ENCODE results near the gene CDC6. TPM values are rescaled to one million over a fixed set of nuclear protein-coding genes. Genes with fewer than 3 reads are reported as not detected.

CDC6 gene
- total and polyA plus RNA-seq, 11 donors = 0.07 to 9.8 (median 0.69) TPM

DNA sequence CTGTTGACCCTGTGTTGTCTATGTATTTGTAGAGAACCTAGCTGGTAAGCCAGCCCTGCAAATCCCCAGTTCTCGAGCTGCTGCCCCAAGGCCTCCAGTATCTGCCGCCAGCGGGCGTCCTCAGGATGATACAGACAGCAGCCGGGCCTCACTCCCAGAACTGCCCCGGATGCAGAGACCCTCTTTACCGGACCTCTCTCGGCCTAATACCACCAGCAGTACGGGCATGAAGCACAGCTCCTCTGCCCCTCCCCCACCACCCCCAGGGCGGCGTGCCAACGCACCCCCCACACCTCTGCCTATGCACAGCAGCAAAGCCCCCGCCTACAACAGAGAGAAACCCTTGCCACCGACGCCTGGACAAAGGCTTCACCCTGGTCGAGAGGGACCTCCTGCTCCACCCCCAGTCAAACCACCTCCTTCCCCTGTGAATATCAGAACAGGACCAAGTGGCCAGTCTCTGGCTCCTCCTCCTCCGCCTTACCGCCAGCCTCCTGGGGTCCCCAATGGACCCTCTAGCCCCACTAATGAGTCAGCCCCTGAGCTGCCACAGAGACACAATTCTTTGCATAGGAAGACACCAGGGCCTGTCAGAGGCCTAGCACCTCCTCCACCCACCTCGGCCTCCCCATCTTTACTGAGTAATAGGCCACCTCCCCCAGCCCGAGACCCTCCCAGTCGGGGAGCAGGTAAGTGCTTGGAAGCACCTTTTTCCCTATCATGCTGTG, 23.1 kb upstream of the CDC6 start:
- intact Hi-C loops (cut with DNase I) = no loop called here
- Histone ChIP-seq H3K36me3 (peaks cover 6 to 97% (median 91%) of the 10 kb centered on the region in 9 donors), H3K27ac (no peak overlapping the region), H3K4me1 (peaks cover 0 to 8% (median 0%) of the 10 kb centered on the region in 12 donors), H3K9me3 (no peaks in the 10 kb centered on the region), H3K27me3 (no peaks in the 10 kb centered on the region), H3K4me3 (no peak overlapping the region)
- TF ChIP-seq, protein P1, sequence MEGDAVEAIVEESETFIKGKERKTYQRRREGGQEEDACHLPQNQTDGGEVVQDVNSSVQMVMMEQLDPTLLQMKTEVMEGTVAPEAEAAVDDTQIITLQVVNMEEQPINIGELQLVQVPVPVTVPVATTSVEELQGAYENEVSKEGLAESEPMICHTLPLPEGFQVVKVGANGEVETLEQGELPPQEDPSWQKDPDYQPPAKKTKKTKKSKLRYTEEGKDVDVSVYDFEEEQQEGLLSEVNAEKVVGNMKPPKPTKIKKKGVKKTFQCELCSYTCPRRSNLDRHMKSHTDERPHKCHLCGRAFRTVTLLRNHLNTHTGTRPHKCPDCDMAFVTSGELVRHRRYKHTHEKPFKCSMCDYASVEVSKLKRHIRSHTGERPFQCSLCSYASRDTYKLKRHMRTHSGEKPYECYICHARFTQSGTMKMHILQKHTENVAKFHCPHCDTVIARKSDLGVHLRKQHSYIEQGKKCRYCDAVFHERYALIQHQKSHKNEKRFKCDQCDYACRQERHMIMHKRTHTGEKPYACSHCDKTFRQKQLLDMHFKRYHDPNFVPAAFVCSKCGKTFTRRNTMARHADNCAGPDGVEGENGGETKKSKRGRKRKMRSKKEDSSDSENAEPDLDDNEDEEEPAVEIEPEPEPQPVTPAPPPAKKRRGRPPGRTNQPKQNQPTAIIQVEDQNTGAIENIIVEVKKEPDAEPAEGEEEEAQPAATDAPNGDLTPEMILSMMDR (IDR thresholded peaks at IDR 0.05) = no peak
- no peak for TF ChIP-seq POLR2A (IDR thresholded peaks at IDR 0.05)
- ATAC-seq = no peak
- DNase-seq = no peak
- 82 to 89% (median 84%) methylated on average over 15 to 21 of the region's 21 CpGs for WGBS, 4 donors

DNA sequence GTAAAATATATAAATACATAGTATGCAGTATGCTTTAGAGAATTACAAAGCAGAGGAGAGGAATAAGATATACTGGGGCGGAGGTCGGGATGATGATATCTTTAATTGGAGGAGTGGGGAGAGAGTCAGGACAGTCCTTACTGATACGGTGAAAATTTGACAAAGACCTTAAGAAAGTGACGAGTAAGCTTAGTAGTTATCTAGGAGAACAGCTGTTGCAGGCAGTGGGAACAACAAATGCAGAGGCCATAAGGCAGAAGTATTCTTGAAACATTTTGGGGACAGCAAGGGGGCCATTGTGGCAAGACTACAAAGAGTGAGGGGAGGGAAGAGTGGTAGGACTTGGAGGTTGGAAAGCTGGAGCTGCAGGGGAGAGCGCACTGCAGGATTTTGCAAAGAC, 22.3 kb upstream of the CDC6 start:
- Histone ChIP-seq H3K27ac (no peak overlapping the region), H3K4me1 (peaks cover 0 to 6% (median 0%) of the 10 kb centered on the region in 12 donors), H3K9me3 (no peaks in the 10 kb centered on the region), H3K36me3 (peaks cover 6 to 97% (median 88%) of the 10 kb centered on the region in 9 donors), H3K4me3 (no peak overlapping the region), H3K27me3 (no peaks in the 10 kb centered on the region)
- no peak for DNase-seq
- TF ChIP-seq, protein P1 (IDR thresholded peaks at IDR 0.05) = no peak
- no peak for TF ChIP-seq POLR2A (IDR thresholded peaks at IDR 0.05)
- ATAC-seq = no peak
- WGBS, 4 donors = 82 to 87% (median 84%) methylated on average over 5 of the region's 5 CpGs
- intact Hi-C loops (cut with DNase I) = no loop called here

DNA sequence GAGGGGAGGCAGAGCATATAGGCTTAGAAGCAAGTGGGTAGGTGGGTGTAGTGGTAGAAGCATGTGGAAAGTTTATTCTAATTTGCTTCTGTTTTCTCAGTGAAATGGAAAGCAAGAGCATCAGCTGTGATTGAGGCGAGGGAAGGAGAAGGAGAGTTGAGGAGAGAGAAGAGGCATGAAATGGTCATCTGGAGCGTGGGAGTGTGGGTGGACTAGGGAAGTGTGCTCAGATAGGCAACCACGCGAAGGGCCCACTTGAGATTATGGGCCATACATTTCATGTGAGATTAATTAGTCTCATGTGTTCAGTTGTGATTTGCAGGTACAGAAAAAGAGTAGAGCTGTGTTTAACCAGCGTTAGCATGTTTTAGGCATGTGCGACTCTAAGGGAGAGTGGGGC, 20.8 kb upstream of the CDC6 start:
- no peaks in the 10 kb centered on the region for H3K27me3 ChIP-seq
- TF ChIP-seq, protein P1 (IDR thresholded peaks at IDR 0.05) = no peak
- TF ChIP-seq POLR2A (IDR thresholded peaks at IDR 0.05) = no peak
- WGBS, 4 donors = 85 to 89% (median 85%) methylated on average over 6 of the region's 6 CpGs
- no peak for ATAC-seq
- no peak overlapping the region for H3K4me3 ChIP-seq
- intact Hi-C loops (cut with DNase I) = no loop called here
- H3K9me3 ChIP-seq = no peaks in the 10 kb centered on the region
- DNase-seq = no peak
- no peak overlapping the region for H3K27ac ChIP-seq
- H3K4me1 ChIP-seq = peaks cover 0 to 6% (median 0%) of the 10 kb centered on the region in 12 donors
- H3K36me3 ChIP-seq = peaks cover 6 to 98% (median 88%) of the 10 kb centered on the region in 9 donors

DNA sequence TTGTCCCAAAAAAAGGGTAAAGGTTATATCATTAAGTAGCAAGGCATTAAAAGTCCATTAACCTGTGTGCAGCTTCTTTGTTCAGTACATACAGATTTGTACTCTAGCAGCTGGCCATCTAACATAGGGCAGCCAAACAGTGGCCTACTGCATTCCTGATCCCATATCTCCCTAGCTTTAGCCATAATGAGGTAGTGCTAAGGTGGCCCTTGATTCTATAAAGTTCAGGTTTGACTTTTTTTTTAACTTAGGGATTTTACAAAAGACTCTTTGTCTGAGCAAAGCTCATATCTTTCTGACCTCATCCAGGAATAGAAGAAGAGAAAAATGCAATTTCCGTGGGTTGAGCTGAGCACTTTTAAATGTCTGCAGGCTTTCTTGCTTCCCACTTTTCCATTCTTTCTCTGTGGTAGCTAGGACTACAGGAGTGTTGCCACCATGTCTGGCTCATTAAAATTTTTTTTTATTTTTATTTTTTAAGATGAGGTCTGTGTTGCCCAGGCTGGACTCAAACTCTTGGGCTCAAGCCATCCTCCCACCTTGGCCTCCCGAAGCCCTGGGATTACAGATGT, 19.5 kb upstream of the CDC6 start:
- intact Hi-C loops (cut with DNase I) = no loop called here

More for the DNA sequence above, 19.5 kb upstream of the CDC6 start:
- no peaks in the 10 kb centered on the region for H3K9me3 ChIP-seq
- H3K27ac ChIP-seq = no peak overlapping the region
- H3K36me3 ChIP-seq = peaks cover 6 to 98% (median 88%) of the 10 kb centered on the region in 9 donors
- DNase-seq (no peak), ATAC-seq (no peak)
- peaks cover 0 to 6% (median 0%) of the 10 kb centered on the region in 12 donors for H3K4me1 ChIP-seq
- no peak for TF ChIP-seq POLR2A (IDR thresholded peaks at IDR 0.05)
- TF ChIP-seq, protein P1 (IDR thresholded peaks at IDR 0.05) = no peak
- H3K4me3 ChIP-seq = no peak overlapping the region
- no peaks in the 10 kb centered on the region for H3K27me3 ChIP-seq
- 81 to 92% (median 83%) methylated on average over 2 of the region's 2 CpGs for WGBS, 4 donors

Measured in heart left ventricle (tissue), 16 donors.